ELF-1 (cell line): ENCODE measurements around the gene NAAA.
A peak's percentile ranks its signal among the peaks of the same experiment; 100 is the strongest.
"Not testable (repeated sequence)": the region's sequence is repeated elsewhere in the genome, so short reads cannot be mapped to it uniquely, and the experiment has no call there.

Experiments used
- DNase-seq: peaks from one replicate; pipeline ENCODE4 v3.0.0-alpha.2; 2016; ENCODE audit warnings: low read depth, low spot score

NAAA gene

DNA sequence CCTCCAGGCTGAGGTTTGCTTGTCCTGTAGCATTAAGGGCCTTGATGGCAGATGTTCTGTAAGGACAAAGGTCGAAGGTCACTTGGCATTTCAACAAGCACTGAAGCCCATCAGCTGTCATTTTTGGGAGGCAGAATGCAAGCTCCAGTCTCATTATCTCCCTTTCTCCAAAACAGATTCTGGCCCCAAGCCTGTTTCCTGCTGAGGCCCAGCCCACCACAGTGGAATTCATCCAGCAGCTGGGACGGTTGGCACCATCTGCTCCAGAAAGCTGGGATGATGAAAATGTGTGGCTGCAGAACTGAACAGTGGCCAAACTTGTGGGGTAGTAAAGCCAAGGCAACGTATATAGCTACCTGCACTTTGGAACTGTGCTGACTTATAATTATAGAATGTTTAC, 20.9 kb downstream of the NAAA start:
- DNase-seq = no peak

DNA sequence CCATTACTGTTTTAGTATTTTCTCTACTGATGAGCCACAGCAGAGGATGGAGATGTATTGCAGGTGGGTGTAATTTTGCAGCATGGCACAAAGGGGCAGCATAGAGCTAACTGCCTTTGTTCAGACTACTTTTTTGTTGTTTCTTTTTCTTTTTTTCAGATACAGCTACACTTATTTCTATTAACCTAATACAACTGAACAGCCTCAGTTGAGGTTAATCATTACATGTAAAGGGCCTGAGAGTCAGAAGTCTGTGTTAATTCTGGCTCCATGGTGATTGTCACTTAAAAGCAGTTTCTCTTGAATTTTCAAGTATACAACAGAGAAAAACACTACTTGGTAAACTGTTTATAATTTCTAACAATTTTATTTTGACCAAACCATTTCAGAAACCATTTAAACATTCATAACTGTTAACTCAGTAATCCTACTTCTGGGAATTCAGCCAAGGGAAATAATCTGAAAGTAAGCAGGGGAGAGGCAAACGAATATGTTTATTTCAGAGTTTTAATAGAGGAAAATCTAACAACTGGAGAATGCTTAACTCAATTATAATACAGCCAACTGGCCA, 24.6 kb downstream of the NAAA start:
- no peak for DNase-seq

DNA sequence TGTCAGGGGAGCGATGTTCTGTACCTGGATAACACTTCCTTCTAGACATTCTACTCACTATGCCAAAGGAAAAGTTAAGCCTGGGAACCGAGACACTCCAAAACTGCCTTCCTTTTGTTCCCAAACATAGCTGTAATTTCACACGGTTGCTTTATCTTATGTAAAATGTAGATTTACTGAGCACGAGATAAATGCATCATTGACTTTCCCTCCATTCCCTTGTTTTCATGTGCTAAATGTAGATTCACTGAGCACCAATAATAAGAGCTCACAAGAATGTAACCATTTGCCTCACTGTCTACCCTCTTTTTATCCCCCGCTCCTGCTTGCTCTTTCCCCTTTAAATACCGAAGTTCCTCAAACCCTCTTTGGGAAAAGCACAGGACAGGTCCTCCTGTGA, 27.8 kb downstream of the NAAA start:
- DNase-seq = no peak

DNA sequence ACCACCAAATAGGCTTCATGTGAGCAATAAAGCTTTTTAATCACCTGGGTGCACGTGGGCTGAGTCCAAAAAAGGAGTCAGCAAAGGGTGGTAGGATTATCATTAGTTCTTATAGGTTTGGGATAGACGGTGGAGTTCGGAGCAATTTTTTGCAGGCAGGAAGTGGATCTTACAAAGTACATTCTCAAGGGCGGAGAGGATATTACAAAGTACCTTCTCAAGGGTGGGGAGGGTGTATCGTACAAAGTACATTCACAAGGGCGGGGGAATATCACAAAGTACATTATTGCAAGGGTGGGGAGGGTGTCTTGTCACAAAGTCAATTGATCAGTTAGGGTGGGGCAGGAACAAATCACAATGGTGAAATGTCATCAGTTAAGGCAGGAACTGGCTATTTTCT, 30.0 kb downstream of the NAAA start:
- DNase-seq = not testable (repeated sequence)

DNA sequence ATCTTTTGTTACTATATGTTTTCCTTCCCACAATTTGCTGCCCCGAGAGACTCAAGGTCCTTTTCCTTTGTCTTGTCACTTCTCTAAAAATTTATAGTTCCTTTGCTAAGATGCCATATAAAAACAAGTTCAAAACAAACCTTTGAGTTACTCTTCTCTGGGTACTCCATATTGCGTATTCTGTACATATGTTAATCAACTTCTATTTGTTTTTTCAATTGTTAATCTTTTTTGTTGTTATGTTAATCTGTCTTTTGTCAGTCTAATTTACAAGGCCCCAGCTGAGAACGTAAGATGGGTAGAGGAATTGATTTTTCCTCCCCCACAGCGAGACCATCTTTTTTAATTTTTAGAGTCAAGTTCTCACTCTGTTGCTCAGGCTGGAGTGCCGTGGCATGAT, 31.4 kb downstream of the NAAA start:
- no peak for DNase-seq

DNA sequence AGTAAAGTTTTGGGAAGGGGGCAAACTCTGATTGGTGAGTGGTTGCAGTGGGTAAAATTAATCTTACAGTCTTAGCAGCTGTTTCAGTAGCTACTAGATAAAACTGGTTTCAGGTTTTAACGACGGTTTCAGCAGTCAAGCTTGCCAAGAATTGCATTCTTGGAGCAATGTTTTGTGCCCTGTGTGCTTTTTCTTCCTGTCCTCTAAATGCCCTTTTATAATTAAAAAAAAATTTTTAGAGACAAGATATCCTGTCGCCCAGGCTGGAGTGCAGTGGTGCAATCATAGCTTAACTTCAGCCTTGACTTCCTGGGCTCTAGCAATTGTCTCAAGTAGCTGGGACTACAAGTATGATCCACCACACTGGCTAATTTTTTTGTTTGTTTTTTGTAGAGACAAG, 32.3 kb downstream of the NAAA start:
- DNase-seq = no peak

DNA sequence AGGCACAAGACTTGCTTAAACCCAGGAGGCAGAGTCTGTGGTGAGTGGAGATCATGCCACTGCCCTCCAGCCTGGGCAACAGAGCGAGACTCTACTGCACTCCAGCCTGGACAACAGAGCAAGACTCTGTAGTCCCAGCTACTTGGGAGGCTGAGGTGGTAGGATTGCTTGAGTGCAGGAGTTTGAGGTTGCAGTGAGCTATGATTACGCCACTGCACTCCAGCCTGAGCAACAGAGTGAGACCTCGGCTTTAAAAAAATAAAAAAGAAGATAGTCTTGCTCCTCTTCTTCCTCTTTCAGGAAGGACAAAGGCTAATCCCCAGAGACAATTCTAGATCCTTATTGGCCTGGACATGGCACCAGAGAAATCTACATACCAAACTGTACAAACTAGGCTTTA, 32.8 kb downstream of the NAAA start:
- no peak for DNase-seq

DNA sequence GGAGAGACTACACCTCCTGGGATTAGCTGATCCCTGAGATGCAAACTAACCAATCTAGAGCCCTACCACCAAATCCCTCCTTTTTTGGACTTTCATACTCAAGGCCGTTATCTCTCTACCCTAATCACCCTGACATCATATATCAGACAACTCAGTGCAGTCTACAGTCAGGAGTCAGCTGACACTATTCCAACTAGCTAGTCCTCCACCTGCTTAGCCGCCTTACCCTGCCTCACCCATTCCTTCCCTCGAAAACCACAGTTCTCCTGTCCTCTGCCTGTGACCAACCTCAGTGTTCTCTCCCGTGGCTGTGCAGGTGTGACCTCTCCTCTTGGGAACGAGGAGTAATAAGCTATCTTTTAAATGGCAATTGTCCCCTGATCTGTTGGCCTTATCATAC, 36.7 kb downstream of the NAAA start:
- no peak for DNase-seq

DNA sequence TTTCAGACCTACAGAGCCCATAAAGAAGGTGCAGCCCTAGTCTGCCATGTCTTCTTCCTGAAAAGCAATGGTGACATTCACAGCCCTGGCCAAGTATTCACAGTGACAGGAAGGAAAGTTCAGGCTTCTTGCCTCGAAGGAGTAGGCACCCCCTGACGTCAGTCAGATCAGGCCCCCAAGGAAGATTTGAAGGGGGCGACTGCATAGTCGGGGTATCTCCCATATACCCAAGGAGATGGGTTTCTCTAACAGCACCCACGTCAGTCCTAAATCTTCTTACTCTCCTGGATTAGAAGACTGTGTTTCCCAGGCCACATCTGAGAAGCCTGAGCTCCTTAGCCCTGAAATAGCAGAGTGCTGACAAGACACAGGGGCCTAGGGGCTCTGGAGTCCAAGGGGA, 38.5 kb downstream of the NAAA start, which contains the start of gene PPEF2:
Gene PPEF2 (minus strand): TSS at position 101 of the 400 bp plus-strand sequence. CDS start 6,127 bp downstream, outside the sequence.
- DNase-seq = no peak

DNA sequence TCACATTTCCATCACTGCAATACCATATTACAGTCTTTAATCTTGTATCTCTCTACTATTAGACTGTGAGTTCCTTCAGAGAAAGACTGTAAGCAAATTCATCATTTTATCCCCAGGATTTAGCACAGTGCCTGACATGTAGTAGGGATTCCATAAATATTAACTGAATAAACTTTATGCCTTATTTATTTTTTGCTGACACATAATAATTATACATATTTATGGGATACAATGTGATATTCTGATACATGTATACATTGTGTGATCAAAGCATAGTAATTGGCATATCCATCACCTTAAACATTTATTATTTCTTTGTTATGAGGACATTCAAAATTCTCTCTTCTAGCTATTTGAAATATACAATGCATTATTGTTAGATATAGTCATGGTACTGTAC, 42.3 kb downstream of the NAAA start:
- no peak for DNase-seq

DNA sequence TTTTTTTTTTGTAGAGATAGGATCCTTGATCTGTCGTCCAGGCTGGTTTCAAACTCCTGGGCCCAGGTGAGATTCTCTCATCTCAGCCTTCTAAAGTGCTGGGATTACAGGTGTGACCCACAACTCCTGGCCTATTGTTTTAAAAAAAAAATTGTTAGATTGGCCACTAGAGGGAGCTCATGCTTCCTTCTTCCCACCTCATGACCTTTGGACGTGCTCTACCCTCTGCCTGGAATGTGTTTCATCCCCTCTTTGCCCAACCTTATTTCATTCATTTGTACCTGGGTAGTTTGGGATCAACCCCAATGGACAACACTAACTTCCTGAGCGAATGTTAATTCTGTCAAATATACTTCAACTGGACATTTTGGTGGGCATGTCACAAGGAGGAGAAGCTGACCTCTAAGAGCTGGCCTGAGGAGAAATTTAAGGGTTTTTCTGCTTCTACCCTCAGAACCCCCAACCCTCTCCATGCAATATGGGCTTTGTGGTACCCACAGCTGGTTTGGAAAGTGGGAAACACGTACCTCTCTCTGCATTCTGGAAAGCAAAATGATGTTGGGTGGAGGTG, 45.0 kb downstream of the NAAA start:
- DNase-seq = peak; percentile 77

DNA sequence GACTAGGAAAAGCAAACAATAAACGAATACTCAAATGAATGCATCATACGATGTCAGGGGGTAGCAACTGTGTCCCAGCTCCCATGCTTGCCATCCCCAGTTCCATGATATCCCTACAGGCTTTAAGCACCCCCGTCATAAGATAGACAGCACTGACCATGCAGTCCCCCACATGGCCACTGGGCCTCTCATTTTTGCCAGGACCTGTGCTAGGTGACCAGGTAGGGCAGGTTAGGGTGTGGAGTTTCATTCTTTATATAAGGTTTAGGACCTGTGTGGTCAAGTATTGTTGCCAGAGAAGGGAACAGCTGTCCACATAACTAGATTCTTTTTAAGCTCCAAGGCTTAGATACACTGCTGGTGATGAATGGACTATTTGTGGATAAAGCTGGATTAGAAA, 48.3 kb downstream of the NAAA start:
- DNase-seq = no peak

DNA sequence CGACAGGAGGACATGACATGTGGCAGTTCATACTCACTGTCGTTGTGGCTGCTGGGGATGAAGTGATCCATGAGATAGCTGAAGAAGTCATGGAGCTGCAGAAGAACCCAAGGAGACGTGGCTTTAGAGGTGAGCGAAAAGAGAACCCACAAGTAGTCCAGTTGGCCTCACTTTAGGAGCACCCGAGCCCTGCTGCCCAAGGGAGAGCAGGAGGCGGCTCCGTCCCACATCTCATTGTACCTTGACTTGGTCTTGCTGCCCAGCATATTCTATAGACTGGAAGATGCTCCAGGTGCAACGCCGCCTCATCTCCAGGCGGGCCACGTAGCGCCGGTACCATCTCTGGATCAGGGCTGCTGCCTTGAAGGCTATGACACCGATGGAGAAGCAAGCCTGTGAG, 49.2 kb downstream of the NAAA start:
- no peak for DNase-seq

DNA sequence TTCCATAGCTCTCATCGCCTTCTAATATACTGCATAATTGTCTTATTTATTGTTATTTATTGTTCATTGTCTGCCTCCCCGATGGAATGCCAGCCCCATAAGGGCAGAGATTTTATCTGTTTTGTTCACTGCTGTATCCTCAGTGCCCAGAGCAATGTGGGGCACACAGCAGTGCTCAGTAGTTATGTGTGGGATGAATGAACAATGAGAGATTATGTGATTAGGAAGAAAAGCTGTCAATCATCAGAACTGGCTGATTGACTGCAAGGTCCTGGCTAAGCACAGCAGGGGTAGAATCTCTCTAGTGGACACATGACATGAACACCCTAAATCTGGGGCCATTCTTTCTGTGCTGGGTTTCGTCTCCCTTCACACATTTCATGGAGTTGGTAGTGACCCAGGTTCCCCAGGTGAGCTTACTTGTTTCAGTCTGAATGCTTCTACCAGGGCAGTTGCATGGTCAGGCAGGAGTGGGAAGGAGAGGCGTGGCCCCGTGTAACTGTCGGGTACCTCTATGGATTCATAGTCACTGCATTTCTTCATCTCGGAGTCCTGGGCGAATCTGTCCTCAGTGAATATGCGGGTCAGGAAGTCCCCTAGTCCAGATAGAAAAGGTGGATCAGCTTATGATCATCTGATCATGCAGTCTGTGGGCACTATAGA, 51.1 kb downstream of the NAAA start:
- DNase-seq = no peak

DNA sequence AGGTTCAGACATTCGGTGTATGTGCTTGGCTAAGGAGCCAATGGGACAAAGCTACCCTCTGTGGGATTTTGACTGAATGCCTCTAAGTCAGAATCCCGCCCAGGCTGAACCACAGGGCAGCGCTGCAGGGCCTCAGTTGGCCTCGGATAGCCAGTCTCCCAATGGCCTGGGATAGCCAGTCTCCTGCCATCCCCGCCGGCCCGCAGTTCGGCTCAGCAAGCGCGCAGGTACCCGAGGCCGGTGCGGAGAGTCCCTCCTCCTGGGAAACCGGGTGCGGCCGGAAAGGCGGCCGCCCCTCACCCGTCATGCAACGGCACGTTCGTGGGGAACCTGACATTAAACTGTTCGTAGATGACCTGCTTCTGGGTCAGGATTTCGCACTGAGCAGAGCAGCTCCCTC, 54.7 kb downstream of the NAAA start:
- DNase-seq = no peak

DNA sequence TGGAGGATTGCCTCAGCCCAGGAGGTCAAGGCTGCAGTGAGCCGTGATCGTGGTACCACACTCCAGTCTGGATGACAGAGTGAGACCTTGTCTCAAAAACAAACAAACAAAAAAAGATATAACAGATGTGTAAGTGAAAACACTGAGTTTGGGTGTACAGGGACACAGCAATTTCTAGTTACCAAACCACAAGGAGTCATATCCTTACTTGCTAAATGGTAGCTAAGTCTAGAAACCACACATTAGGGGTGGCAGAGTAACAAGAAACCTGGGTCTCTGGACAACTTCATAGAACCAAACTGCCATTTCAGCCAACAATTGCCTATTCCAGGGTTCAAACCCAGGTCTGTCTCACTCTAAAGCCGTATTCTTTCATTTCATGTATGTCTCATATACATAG, 59.3 kb downstream of the NAAA start:
- DNase-seq = no peak

DNA sequence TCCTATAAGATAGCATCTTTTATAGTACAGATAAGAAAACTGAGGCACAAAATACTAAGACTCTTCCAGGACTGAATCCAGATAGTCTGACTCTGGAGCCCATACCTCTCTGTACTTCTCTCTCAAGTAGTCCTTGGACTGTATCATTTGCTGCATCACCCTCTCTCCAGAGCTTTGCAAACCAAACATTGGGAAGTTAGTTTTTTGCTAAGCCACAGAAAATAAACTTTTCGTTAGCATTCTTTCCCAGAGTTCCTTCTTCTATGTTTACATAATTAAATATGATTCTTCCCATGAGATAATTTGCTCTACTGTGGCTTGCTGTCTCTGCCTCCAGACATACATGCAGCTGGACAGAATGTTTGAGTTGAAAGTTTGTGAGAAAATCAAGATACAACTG, 60.5 kb downstream of the NAAA start:
- no peak for DNase-seq

DNA sequence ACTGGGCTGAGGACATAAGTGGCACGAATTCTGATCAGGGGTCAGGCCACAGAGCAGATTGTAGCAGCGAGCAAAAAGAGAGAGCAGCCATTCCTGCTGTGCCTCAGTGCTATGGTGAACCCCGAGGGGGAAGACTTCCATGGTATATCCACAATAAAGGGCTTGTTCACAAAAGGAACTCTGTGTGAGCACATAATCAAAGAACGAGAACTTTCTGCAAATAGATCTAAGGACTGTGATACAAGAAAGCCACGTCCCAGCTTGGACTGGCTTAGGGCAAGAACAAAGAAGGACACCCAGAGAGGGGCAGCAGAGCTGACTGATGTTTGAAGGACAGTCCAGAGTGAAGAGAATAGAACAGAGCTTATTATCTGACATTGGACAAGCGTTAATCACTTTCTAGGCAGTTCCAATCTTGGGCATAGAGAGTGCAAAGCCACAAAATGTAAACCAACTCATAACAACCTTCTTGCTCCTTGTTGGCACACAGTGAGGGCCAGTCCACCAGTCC, 62.5 kb downstream of the NAAA start:
- no peak for DNase-seq

DNA sequence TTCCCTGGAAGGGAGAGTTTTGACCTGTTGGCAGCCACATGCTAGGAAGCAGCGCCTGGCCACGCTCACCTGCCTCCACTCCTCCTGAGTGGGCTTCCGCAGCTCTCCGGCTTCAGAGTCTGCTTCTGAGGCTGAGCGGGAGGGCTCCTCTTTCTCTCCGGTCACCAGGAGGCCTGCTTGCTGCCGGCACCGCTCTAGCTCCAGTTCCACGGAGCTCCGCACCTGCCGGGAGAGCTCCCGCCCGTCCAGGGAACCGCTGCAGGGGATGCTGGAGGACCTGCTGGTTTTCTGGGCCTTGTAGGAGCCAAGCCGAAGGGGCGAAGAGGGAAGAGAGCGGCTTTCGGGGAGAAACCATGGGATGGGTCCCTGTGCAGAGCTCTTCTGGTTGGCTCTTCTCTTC, 64.6 kb downstream of the NAAA start:
- no peak for DNase-seq

DNA sequence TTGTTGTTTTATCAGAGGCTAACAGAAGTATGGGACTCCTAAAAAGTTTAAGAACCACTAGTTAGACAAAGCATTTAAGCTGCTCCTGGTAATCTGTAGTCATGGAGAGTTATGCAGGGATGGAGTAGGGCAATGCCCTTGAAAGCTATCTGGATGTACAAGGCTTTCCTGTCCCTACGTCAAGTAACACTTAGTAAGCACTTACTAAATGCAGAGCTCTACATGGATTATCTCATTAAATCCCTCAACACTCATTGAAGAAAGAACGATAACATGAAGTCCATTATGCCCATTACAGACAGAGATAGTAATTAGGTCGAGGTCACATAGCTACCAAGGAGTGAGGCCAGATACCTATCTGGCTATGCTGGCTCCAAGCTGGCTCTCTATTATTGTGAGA, 71.7 kb downstream of the NAAA start:
- no peak for DNase-seq

DNA sequence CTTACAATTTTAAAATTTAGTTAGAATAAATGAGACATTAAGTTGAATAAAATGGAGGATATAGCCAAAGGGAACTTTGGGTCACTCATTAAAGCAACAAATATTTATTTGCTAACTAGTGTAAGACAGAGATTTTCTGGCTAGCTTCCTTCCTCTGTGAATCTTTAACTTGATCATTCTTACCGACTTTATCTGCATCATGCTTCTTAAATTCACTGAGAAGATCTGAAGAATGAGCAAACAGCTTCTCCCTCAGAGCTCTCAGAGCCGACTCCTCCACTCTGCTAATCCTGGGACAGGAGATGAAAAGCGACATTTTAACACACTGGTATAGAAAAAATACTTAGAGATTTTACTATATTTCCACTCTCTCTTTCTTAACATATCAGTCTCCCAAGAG, 73.7 kb downstream of the NAAA start:
- no peak for DNase-seq
